K562 (cell line): ENCODE results near the gene VPS37D. TPM values are rescaled to one million over a fixed set of nuclear protein-coding genes. Genes with fewer than 3 reads are reported as not detected.

Source experiments
- ATAC-seq: fragments of 200-7000 bp; cut with Tn5 transposase; 3 replicates; pipeline ENCODE4 v1.9.1; 2020; ENCODE audit warnings: moderate library complexity
- BruUV-seq: library from RNA; stranded (reverse); fragments of 400-500 nt; replicated peaks from 2 replicates; lab custom pipeline; 2021; lab: Mats Ljungman, UMichigan
- CTCF ChIA-PET: fragments of 300-600 bp; formaldehyde crosslinking; extraction: SDS; loops from one replicate; lab custom pipeline; 2021; ENCODE audit warnings: low intra/inter-chr PET ratio; lab: Yijun Ruan, JAX
- POLR2A ChIA-PET: fragments of 300-600, 350-650 bp; sonication (Branson Sonifier 250); formaldehyde crosslinking; extraction: SDS; loops from one replicate; lab custom pipeline; 2021; ENCODE audit warnings: antibody characterized with exemption, inconsistent platforms; lab: Yijun Ruan, JAX
- DNase-seq, 4 experiments: peaks; one replicate each; pipeline versions ENCODE4 v3.0.0 to v3.0.0-alpha.2; 2011 to 2018; ENCODE audit warnings: low spot score in 3 of 4, mixed read lengths in 3 of 4; ENCODE audit errors: extremely low read depth in 1 of 4
- FAIRE-seq: peaks from 2 replicates; lab custom pipeline; 2011; peaks lifted over from hg19 to GRCh38; lab: Jason Lieb, UNC
- H2AFZ ChIP-seq: 2 replicates; pipeline ENCODE4 v1.6.0; 2011; ENCODE audit warnings: low read depth, low read length, control low read depth, inconsistent platforms
- H3K27ac ChIP-seq: fragments of 200-600 bp; 3 replicates; pipeline ENCODE4 v1.8.0; 2011; ENCODE audit warnings: low read depth, mild to moderate bottlenecking, control low read depth, inconsistent platforms, low read length, moderate library complexity, mixed read lengths; ENCODE audit errors: extremely low read depth
- H3K27me3 ChIP-seq, 2 experiments: fragments of 300-600 bp in 1 of 2; 2 replicates in 1 of 2; 3 replicates in 1 of 2; pipeline versions ENCODE4 v1.6.0 to v1.8.0; 2011; ENCODE audit warnings: inconsistent platforms in 2 of 2, low read length in 2 of 2, mild to moderate bottlenecking in 1 of 2, mixed read lengths in 1 of 2, moderate library complexity in 1 of 2; ENCODE audit not compliant: control insufficient read depth in 2 of 2, insufficient read depth in 2 of 2
- H3K36me3 ChIP-seq: fragments of 300-600 bp; 3 replicates; pipeline ENCODE4 v1.8.0; 2011; ENCODE audit warnings: mild to moderate bottlenecking, low read length, inconsistent platforms; ENCODE audit not compliant: control insufficient read depth, insufficient read depth
- H3K4me1 ChIP-seq, 2 experiments: fragments of 200-600 bp in 1 of 2; replicated peaks in 1 of 2; 2 replicates in 1 of 2; 3 replicates in 1 of 2; pipeline versions ENCODE4 v1.5.1 to v1.8.0; 2011; ENCODE audit warnings: inconsistent platforms in 2 of 2, low read length in 2 of 2, mild to moderate bottlenecking in 1 of 2, mixed read lengths in 1 of 2, moderate library complexity in 1 of 2; ENCODE audit not compliant: control insufficient read depth in 2 of 2, insufficient read depth in 2 of 2
- H3K4me2 ChIP-seq: 2 replicates; pipeline ENCODE4 v1.6.1; 2011; ENCODE audit warnings: low read length, control low read depth, inconsistent platforms, mixed read lengths; ENCODE audit not compliant: insufficient read depth
- H3K4me3 ChIP-seq: fragments of 200-600 bp; sonication (generic), shearing (Covaris generic); 2 replicates; pipeline ENCODE4 v1.5.1; 2016; ENCODE audit warnings: control low read depth, inconsistent platforms
- H3K79me2 ChIP-seq: fragments of 200-600 bp; 3 replicates; pipeline ENCODE4 v1.8.0; 2011; ENCODE audit warnings: low read length, inconsistent platforms; ENCODE audit not compliant: control insufficient read depth, insufficient read depth
- H3K9ac ChIP-seq, 2 experiments: 2 replicates each; pipeline versions ENCODE4 v1.6.0 to v1.6.1; 2011; ENCODE audit warnings: low read depth in 2 of 2, low read length in 2 of 2, control low read depth in 1 of 2, inconsistent platforms in 1 of 2, mild to moderate bottlenecking in 1 of 2, mixed read lengths in 1 of 2; ENCODE audit not compliant: insufficient read depth in 1 of 2
- H3K9me1 ChIP-seq: one replicate; pipeline ENCODE4 v1.6.0; 2011; ENCODE audit warnings: inconsistent platforms, mild to moderate bottlenecking, low read length, moderate library complexity; ENCODE audit not compliant: control insufficient read depth, insufficient read depth
- H3K9me3 ChIP-seq: replicated peaks from 2 replicates; pipeline ENCODE4 v1.5.1; 2011; ENCODE audit warnings: low read depth, low read length, inconsistent platforms; ENCODE audit not compliant: control insufficient read depth, insufficient read depth
- H4K20me1 ChIP-seq: replicated peaks from 2 replicates; pipeline ENCODE4 v1.6.1; 2011; ENCODE audit warnings: low read length, inconsistent platforms, mixed read lengths; ENCODE audit not compliant: control insufficient read depth, insufficient read depth
- CHD4 ChIP-seq: fragments of 200-600 bp; sonication (generic); IDR thresholded peaks from 3 replicates; pipeline ENCODE4 v1.6.1; 2012; ENCODE audit warnings: low read depth, mild to moderate bottlenecking, mixed read lengths, low read length, inconsistent platforms; ENCODE audit not compliant: insufficient read depth, insufficient replicate concordance, poor library complexity, severe bottlenecking
- HNRNPLL ChIP-seq: fragments of 200-400 bp; formaldehyde crosslinking; IDR thresholded peaks from 2 replicates; pipeline ENCODE4 v1.6.1; 2017; ENCODE audit warnings: low read length, low read depth, mild to moderate bottlenecking; ENCODE audit not compliant: poor library complexity, severe bottlenecking
- NFE2 ChIP-seq: IDR thresholded peaks from 2 replicates; pipeline ENCODE4 v1.6.1; 2014; ENCODE audit warnings: antibody characterized with exemption, low read depth
- POU5F1 ChIP-seq: fragments of 150-350 bp; IDR thresholded peaks from 2 replicates; pipeline ENCODE4 v1.6.1; 2014; ENCODE audit warnings: borderline replicate concordance, low read length, low read depth, mild to moderate bottlenecking; ENCODE audit not compliant: partially characterized antibody
- ZKSCAN8 ChIP-seq: fragments of 200-800 bp; sonication (Bioruptor generic); IDR thresholded peaks from 2 replicates; pipeline ENCODE4 v1.6.1; 2016; ENCODE audit warnings: missing genetic modification characterization, missing compliant biosample characterization
- ZNF316 ChIP-seq: fragments of 450-650 bp; IDR thresholded peaks from 2 replicates; pipeline ENCODE4 v1.6.1; 2016
- ZNF511 ChIP-seq: sonication (generic); formaldehyde crosslinking; IDR thresholded peaks from 2 replicates; pipeline ENCODE4 v1.8.0; 2022; ENCODE audit warnings: mild to moderate bottlenecking, missing genetic modification reagents
- ZNF644 ChIP-seq: fragments of 200-800 bp; sonication (Bioruptor generic); IDR thresholded peaks from 2 replicates; pipeline ENCODE4 v1.6.1; 2016; ENCODE audit warnings: low read depth, missing genetic modification characterization, missing compliant biosample characterization
- WGBS: fragments of 100-300 bp; shearing (Covaris generic); methylation state at CpG from one replicate; pipeline ENCODE4 v1.1.6; 2016; ENCODE audit warnings: low coverage, mixed read lengths; ENCODE audit not compliant: insufficient coverage; ENCODE audit errors: missing lambda C conversion rate; 5-methylcytosine and 5-hydroxymethylcytosine counted together
- in situ Hi-C: fragments of 300-500 bp; cut with MboI; formaldehyde crosslinking; loops from 4 replicates; pipeline ENCODE4 v1.15.0; 2018; ENCODE audit warnings: inconsistent platforms, mixed read lengths
- intact Hi-C: fragments of 100-400 bp; cut with micrococcal nuclease; formaldehyde crosslinking; loops from 2 replicates; pipeline ENCODE4 v1.14.2; 2022
- polyA plus RNA-seq, 8 experiments: library from polyadenylated mRNA; depleted of rRNA in 4 of 8; stranded (reverse) in 5 of 8; unstranded in 3 of 8; fragments of >200 nt; fragmentation: Nextera tagmentation in 2 of 8; fragmentation: Illumina TruSeq in 1 of 8; extraction: Ambion mirVana in 2 of 8; extraction: Trizol in 1 of 8; gene quantifications; 2 replicates each; pipeline versions ENCODE4 v1.2.1 to v1.2.3, GENCODE V29; 2011 to 2014; ENCODE audit warnings: inconsistent platforms in 1 of 8, missing spikeins in 1 of 8
- total RNA-seq, 7 experiments: library from RNA; depleted of rRNA in 6 of 7; stranded (reverse); fragments of >200 nt in 6 of 7; fragmentation: Illumina TruSeq in 2 of 7; extraction: Trizol in 2 of 7; gene quantifications; 2 replicates each; pipeline versions ENCODE4 v1.2.1 to v1.2.3, GENCODE V29; 2011 to 2021; ENCODE audit warnings: low replicate concordance in 1 of 7

VPS37D gene
- total and polyA plus RNA-seq, 9 of the 15 experiments (the other 6 are each of a cell fraction or from before 2014, with no cell fraction given) = 0.25 to 2.3 (median 1.0) TPM; not detected in 3

GRCh38 chr7:73679709-73680108 is 12.1 kb downstream of the VPS37D start:
- FAIRE-seq = no peak
- in situ Hi-C loops = no loop called here

More at GRCh38 chr7:73679709-73680108, 12.1 kb downstream of the VPS37D start:
- TF ChIP-seq ZKSCAN8 (CRISPR knock-in tag) (no peak), NFE2 (peak; percentile 21; the same call in 1 of the 2 replicates), CHD4 (no peak), HNRNPLL (no peak), POU5F1 (no peak), ZNF511 (CRISPR knock-in tag) (peak; percentile 56; the same call in 1 of the 2 replicates), ZNF644 (tag) (no peak), ZNF316 (peak; percentile 67)
- BruUV-seq = no TSS peak
- peak overlapping the region; percentile 44; the same call in 2 of the 3 replicates for H3K27ac ChIP-seq
- ChIA-PET CTCF (no interaction called here), POLR2A (interaction anchor here (1.4 kb wide), 1 partner anchor 73 kb away, joined by 5 read pairs; no protein-coding TSS in a partner anchor)
- ATAC-seq (no peak), DNase-seq (no peak)
- 0 out of 2 replicates have a peak, but pooled peaks cover 7% of the 10 kb centered on the region for H4K20me1 ChIP-seq
- no peak overlapping the region; the same call in 1 of the 2 replicates for H3K4me2 ChIP-seq
- H3K9me3 ChIP-seq = no peaks in the 10 kb centered on the region
- H3K36me3 ChIP-seq = peaks cover 33% of the 10 kb centered on the region; the same call in 2 of the 3 replicates
- H3K9me1 ChIP-seq = no peaks in the 10 kb centered on the region
- no peak overlapping the region for H3K4me3 ChIP-seq
- H3K9ac ChIP-seq = peak overlapping the region; percentile 14 to 76; a peak in 3 of 4 replicates
- no peaks in the 10 kb centered on the region for H3K27me3 ChIP-seq
- intact Hi-C loops = loop anchor here (5.0 kb wide), 1 partner anchor 38 kb away; the partner anchor contains the start of gene STX1A
- peaks cover 60% of the 10 kb centered on the region for H3K79me2 ChIP-seq
- peaks cover 34 to 35% of the 10 kb centered on the region in 2 experiments; a peak in 4 of 5 replicates for H3K4me1 ChIP-seq
- 84% methylated on average over 2 of the region's 2 CpGs for WGBS
- no peak overlapping the region for H2AFZ ChIP-seq
